D721Med (cell line): Measurements from ENCODE around the gene DAAM2.

Experiments used
- DNase-seq: peaks from one replicate; pipeline ENCODE4 v3.0.0; 2011; ENCODE audit warnings: low spot score; ENCODE audit not compliant: insufficient read length
- FAIRE-seq: peaks from 2 replicates; lab custom pipeline; 2011; peaks lifted over from hg19 to GRCh38; lab: Jason Lieb, UNC
- TF ChIP-seq, protein P1 (sequence below): IDR thresholded peaks from 2 replicates; pipeline ENCODE4 v1.5.1; 2012; ENCODE audit warnings: mild to moderate bottlenecking, control low read depth; ENCODE audit not compliant: insufficient read depth; ENCODE audit errors: missing control alignments

DAAM2 gene

GRCh38 chr6:39948199-39948791 lies 156.1 kb downstream of the DAAM2 start:
- TF ChIP-seq, protein P1, sequence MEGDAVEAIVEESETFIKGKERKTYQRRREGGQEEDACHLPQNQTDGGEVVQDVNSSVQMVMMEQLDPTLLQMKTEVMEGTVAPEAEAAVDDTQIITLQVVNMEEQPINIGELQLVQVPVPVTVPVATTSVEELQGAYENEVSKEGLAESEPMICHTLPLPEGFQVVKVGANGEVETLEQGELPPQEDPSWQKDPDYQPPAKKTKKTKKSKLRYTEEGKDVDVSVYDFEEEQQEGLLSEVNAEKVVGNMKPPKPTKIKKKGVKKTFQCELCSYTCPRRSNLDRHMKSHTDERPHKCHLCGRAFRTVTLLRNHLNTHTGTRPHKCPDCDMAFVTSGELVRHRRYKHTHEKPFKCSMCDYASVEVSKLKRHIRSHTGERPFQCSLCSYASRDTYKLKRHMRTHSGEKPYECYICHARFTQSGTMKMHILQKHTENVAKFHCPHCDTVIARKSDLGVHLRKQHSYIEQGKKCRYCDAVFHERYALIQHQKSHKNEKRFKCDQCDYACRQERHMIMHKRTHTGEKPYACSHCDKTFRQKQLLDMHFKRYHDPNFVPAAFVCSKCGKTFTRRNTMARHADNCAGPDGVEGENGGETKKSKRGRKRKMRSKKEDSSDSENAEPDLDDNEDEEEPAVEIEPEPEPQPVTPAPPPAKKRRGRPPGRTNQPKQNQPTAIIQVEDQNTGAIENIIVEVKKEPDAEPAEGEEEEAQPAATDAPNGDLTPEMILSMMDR = no peak
- no peak for DNase-seq
- no peak for FAIRE-seq

DNA sequence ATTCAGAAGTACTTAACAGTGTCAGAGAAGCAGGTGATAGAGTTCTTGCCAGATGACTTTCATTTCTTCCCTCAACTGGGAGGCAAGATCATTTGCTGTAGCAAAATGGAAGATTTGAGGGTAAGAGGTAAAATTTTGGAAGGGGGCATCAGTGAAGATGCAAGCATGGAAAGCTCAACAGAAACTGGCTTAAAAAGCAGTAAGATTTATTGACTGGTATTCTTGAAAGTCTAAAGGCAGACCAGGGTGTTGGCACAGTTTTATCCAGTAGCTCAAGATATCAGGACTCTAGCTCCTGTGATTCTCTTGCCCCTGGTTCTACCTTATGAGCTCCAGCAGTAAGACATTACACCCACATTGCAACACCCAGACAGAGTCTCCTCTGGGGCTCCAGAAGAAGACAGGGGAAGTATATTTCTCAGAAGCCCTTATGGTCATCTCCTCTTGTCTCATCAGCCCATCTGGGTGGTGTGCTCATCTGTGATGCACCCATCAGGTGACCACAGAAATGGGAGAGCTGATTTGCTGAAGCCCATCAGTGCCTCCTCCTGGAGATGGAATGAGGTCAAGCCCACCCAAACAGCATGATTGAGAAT lies 158.0 kb downstream of the DAAM2 start:
- FAIRE-seq = no peak
- no peak for DNase-seq

GRCh38 chr6:39951191-39951590 lies 159.0 kb downstream of the DAAM2 start:
- DNase-seq (no peak), FAIRE-seq (no peak)
- TF ChIP-seq, protein P1 = no peak

More for the DNA sequence above, 158.0 kb downstream of the DAAM2 start:
- TF ChIP-seq, protein P1 = no peak

DNA sequence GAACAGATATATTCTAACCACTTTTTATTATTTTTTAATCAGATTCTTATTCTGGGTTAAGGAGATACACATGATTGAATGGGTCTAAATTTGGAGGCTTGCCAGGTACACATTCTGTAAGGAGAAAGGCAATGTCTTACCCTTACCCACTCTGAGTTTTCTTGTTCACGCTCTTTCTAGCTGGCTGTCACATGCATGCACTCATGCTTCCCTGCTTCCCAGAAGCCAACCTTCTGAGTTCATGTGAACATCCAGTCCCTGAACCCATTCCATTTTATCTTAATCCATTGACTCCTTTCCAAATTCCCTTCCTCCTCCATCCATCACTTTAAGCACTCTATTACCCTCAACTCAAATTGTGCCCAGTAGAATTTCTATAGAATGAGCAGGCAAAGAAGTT lies 159.5 kb downstream of the DAAM2 start:
- TF ChIP-seq, protein P1 = no peak
- no peak for FAIRE-seq
- DNase-seq = no peak

- TF ChIP-seq, protein P1 = no peak
- DNase-seq (no peak), FAIRE-seq (no peak)
Observed at GRCh38 chr6:39952167-39952566, 160.0 kb downstream of the DAAM2 start.

GRCh38 chr6:39953076-39953618 lies 161.0 kb downstream of the DAAM2 start:
- TF ChIP-seq, protein P1 = no peak
- FAIRE-seq = no peak
- DNase-seq = no peak
